Urinary bladder (tissue), 4 donors: ENCODE results near the gene CFAP299. TPM values are rescaled to one million over a fixed set of nuclear protein-coding genes. Genes with fewer than 3 reads are reported as not detected.

Experiments used
- DNase-seq: peaks from one replicate; pipeline ENCODE4 v3.0.0-alpha.2; 2015; ENCODE audit errors: extremely low spot score
- H3K27ac ChIP-seq: one replicate; pipeline ENCODE4 v1.5.1; 2013; ENCODE audit warnings: low read depth, mild to moderate bottlenecking, moderate library complexity
- H3K36me3 ChIP-seq: one replicate; pipeline ENCODE4 v1.6.1; 2013; ENCODE audit warnings: mild to moderate bottlenecking, moderate library complexity; ENCODE audit not compliant: insufficient read depth
- H3K4me1 ChIP-seq: one replicate; pipeline ENCODE4 v1.6.1; 2013; ENCODE audit warnings: mild to moderate bottlenecking, moderate library complexity; ENCODE audit not compliant: insufficient read depth
- H3K4me3 ChIP-seq: one replicate; pipeline ENCODE4 v1.5.1; 2013; ENCODE audit warnings: low read depth, low read length
- WGBS: extraction: QIAGEN DNeasy Blood & Tissue Kit; methylation state at CpG from one replicate; pipeline ENCODE4 v1.1.7; 2013; 5-methylcytosine and 5-hydroxymethylcytosine counted together
- polyA plus RNA-seq: library from polyadenylated mRNA; stranded (reverse); fragments of 200-250 nt; gene quantifications from one replicate; pipeline ENCODE4 v1.2.3, GENCODE V29; 2013
- total RNA-seq: library from RNA; depleted of rRNA; stranded (reverse); fragments of >200 nt; gene quantifications from one replicate; pipeline ENCODE4 v1.2.3, GENCODE V29; 2014
- donor health status: healthy with polysubstance abuse.
- donor health status: healthy.

CFAP299 gene
- total and polyA plus RNA-seq, 2 donors = not detected

GRCh38 chr4:80452768-80453167 lies 117.2 kb downstream of the CFAP299 start:
- H3K36me3 ChIP-seq = no peaks in the 10 kb centered on the region
- H3K4me1 ChIP-seq = no peaks in the 10 kb centered on the region
- no peak overlapping the region for H3K27ac ChIP-seq
- 66% methylated on average over 4 of the region's 4 CpGs for WGBS
- no peak for DNase-seq
- H3K4me3 ChIP-seq = no peak overlapping the region

- Histone ChIP-seq H3K4me1 (no peaks in the 10 kb centered on the region), H3K27ac (no peak overlapping the region), H3K36me3 (no peaks in the 10 kb centered on the region), H3K4me3 (no peak overlapping the region)
- no peak for DNase-seq
- 89% methylated on average over 2 of the region's 2 CpGs for WGBS
Observed at GRCh38 chr4:80454040-80454439, 118.5 kb downstream of the CFAP299 start.

DNA sequence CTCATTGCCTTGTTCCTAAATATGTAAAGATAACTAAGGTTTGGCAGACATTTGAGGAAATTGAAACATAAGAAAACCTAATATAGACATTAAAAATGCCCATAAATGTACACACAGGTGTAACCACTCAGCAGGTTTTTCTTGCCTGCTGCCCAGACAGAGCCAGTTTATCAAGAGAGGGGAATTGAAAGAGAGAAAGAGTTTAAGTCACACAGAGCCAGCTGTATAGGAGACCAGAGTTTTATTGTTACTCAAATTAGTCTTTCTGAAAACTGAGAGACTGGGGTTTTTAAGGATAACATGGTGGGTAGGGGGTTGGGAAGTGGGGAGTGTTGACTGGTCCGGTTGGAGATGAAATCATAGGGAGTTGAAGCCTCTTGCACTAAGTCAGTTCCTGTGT lies 119.0 kb downstream of the CFAP299 start:
- Histone ChIP-seq H3K4me3 (no peak overlapping the region), H3K4me1 (no peaks in the 10 kb centered on the region), H3K36me3 (no peaks in the 10 kb centered on the region), H3K27ac (no peak overlapping the region)
- no peak for DNase-seq
- 72% methylated on average over 1 of the region's 1 CpG for WGBS

DNA sequence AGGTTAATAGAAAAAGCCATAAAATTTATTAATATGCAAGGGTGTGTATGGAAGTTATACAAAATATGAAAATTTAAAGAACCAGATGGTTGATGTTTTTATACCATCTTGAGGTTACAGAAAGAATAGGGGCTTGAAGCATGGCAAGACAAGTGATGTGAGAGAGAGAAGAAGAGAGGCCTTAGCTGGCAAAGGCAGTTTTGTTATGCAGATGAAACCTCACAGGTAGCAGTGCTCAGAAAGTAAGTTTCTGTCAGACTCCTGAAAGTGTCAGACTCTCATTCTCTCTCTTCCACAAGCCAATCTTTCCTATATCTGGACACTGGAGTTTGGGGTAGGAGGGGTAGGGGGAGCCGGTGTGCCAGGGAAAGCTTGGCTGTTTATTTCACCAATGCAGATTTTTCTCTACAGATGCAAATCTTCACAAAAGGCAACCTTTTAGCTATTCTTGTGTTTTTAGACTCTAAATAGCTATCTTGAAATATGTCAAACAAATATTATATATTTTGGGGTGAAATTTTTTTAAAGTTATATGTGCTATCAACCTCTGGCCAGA lies 124.5 kb downstream of the CFAP299 start:
- no peaks in the 10 kb centered on the region for H3K36me3 ChIP-seq
- 76% methylated on average over 1 of the region's 1 CpG for WGBS
- no peak overlapping the region for H3K4me3 ChIP-seq
- no peak overlapping the region for H3K27ac ChIP-seq
- H3K4me1 ChIP-seq = no peaks in the 10 kb centered on the region
- no peak for DNase-seq

DNA sequence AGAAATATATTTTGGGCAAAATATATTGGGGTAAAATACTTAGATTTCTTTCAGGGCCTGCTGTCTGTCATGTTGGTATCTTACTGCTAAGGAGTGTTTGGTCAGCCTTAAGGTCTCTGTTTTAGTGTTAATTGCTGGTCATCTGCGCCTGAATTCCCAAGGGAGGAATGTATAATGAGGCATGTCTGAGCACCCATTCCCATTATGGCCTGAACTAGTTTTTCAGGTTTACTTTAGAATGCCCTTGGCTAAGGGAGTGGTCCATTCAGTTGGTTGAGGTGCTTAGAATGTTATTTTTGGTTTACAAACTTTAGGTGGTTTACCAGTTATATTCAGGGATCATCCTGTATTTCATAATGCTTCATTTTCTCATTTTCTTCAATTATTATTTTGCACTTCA lies 125.9 kb downstream of the CFAP299 start:
- DNase-seq = no peak
- 73% methylated on average over 1 of the region's 1 CpG for WGBS
- no peaks in the 10 kb centered on the region for H3K36me3 ChIP-seq

DNA sequence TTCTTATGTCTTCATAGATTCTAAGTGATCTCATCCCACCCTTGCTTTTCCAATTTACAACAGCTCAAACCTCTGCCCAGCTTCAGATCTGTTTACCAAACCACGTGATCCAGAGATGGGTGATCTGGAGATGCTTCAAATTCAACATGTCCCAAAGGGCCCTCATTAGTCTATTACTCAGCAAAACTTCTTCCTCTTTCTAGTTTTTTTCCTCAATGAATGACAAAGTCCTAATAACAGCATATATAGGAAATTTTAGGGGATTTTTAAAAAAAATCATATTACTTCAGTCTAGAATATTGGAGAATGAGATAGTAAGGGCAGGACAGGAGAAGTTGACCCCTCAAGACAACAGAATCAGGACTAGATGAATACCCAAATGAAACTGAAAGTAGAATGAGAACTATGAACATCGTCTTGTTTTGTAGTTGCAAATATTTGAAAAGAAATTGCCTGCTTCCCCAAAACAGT lies 127.1 kb downstream of the CFAP299 start:
- H3K36me3 ChIP-seq = no peaks in the 10 kb centered on the region
- no peak overlapping the region for H3K27ac ChIP-seq
- 52% methylated on average over 2 of the region's 2 CpGs for WGBS
- no peak for DNase-seq
- H3K4me3 ChIP-seq = no peak overlapping the region
- no peaks in the 10 kb centered on the region for H3K4me1 ChIP-seq

More for the DNA sequence above, 125.9 kb downstream of the CFAP299 start:
- Histone ChIP-seq H3K4me3 (no peak overlapping the region), H3K4me1 (no peaks in the 10 kb centered on the region), H3K27ac (no peak overlapping the region)

GRCh38 chr4:80463509-80463908 lies 128.0 kb downstream of the CFAP299 start:
- Histone ChIP-seq H3K36me3 (no peaks in the 10 kb centered on the region), H3K4me3 (no peak overlapping the region), H3K4me1 (no peaks in the 10 kb centered on the region), H3K27ac (no peak overlapping the region)
- no peak for DNase-seq
- 68% methylated on average over 4 of the region's 4 CpGs for whole genome bisulfite sequencing

DNA sequence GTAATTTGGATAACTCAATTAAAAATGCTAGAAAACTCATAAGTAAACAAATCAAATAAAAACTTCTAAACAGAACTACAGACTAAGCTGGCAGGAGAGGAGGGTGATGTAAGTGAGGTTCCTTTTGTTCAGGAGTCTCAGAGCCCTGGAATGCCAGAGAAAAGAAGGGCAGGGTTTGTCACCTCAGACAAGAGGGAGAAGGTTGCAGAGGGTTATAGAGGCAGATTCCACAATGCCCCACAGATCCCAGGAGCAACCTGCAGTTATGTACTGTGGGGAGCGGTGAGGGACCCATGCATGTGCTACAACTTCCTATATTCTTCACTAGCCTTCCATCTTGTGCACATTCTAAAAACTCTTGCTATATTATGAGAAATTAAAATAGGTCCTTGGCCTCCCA lies 129.7 kb downstream of the CFAP299 start:
- no peak overlapping the region for H3K27ac ChIP-seq
- no peak overlapping the region for H3K4me3 ChIP-seq
- no peaks in the 10 kb centered on the region for H3K4me1 ChIP-seq
- DNase-seq = no peak
- WGBS = 100% methylated on average over 1 of the region's 1 CpG
- H3K36me3 ChIP-seq = no peaks in the 10 kb centered on the region

DNA sequence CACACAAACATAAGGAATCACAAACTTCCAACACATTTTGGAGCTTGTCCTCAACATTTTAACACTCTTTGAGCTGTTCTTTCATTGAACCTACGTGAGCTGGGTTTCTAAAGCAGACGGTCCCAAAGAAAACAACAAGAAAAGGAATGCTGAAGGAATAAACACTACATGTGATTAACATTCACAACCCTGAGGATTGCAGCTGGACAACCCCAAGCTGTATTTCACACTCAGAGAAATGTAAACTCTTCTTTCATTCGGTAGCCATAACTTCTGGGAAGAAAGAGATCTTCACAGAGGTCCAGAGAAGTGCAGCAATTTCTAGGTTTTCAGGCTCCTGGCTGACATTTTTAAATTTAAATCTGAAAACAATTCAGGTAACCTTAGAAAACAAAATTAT lies 130.2 kb downstream of the CFAP299 start:
- WGBS = 52% methylated on average over 3 of the region's 3 CpGs
- no peaks in the 10 kb centered on the region for H3K4me1 ChIP-seq
- DNase-seq = no peak
- H3K4me3 ChIP-seq = no peak overlapping the region
- no peak overlapping the region for H3K27ac ChIP-seq
- no peaks in the 10 kb centered on the region for H3K36me3 ChIP-seq

- no peaks in the 10 kb centered on the region for H3K4me1 ChIP-seq
- WGBS = 90% methylated on average over 1 of the region's 1 CpG
- no peak overlapping the region for H3K27ac ChIP-seq
Observed at GRCh38 chr4:80466618-80467017, 131.1 kb downstream of the CFAP299 start.

DNA sequence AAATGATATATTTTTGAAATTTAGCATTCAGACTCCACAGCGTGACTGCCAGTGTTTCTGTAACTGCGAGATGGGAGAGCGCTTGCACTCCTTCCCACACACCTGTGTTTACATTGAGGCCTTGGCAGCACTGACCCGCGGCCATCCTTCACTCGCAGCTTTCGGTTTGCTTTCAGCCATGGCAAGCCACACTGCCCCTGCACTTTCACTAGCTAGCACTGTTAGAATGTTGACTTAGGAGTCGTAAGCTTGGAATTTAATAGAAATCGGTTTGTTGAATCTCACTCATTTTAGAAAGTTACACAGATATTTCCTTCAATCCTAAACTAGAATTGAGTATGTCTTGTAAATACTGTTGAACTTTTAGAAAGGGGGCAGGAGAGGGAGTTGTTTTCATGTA lies 136.2 kb downstream of the CFAP299 start:
- no peak for DNase-seq
- H3K4me1 ChIP-seq = no peaks in the 10 kb centered on the region
- H3K4me3 ChIP-seq = no peak overlapping the region
- WGBS = 18% methylated on average over 9 of the region's 9 CpGs
- no peaks in the 10 kb centered on the region for H3K36me3 ChIP-seq
- H3K27ac ChIP-seq = no peak overlapping the region

More at GRCh38 chr4:80466618-80467017, 131.1 kb downstream of the CFAP299 start:
- H3K4me3 ChIP-seq = no peak overlapping the region
- DNase-seq = no peak
- H3K36me3 ChIP-seq = no peaks in the 10 kb centered on the region

- no peaks in the 10 kb centered on the region for H3K4me1 ChIP-seq
- DNase-seq = no peak
- H3K36me3 ChIP-seq = no peaks in the 10 kb centered on the region
- 99% methylated on average over 2 of the region's 2 CpGs for WGBS
- H3K4me3 ChIP-seq = no peak overlapping the region
- no peak overlapping the region for H3K27ac ChIP-seq
Observed at GRCh38 chr4:80475236-80475635, 139.7 kb downstream of the CFAP299 start.

- Histone ChIP-seq H3K27ac (no peak overlapping the region), H3K36me3 (no peaks in the 10 kb centered on the region), H3K4me3 (no peak overlapping the region), H3K4me1 (no peaks in the 10 kb centered on the region)
- DNase-seq = no peak
- WGBS = 66% methylated on average over 3 of the region's 3 CpGs
Observed at GRCh38 chr4:80475798-80476197, 140.3 kb downstream of the CFAP299 start.

GRCh38 chr4:80484712-80485111 lies 149.2 kb downstream of the CFAP299 start:
- Histone ChIP-seq H3K36me3 (no peaks in the 10 kb centered on the region), H3K4me1 (no peaks in the 10 kb centered on the region), H3K4me3 (no peak overlapping the region), H3K27ac (no peak overlapping the region)
- whole genome bisulfite sequencing = 80% methylated on average over 2 of the region's 2 CpGs
- DNase-seq = no peak

DNA sequence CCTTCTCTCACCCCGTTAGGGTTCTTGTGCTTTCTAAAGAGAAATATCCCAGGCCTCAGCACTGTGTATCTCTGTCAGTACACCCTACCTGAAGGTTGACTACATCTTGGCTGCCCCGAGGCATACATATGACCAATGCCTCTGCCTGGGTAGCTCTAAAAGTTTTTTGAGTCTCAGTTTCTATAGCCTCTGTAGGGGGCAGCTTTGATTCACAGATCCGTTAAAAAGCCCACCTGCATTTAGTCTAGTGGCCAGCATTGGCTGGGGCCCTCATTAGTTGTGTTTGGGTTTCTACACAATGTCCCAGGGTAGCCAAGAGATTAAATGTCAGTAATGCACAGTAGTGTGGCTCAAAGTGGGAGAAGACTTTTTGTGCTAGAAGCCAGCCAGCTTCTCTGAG lies 151.1 kb downstream of the CFAP299 start:
- Histone ChIP-seq H3K27ac (no peak overlapping the region), H3K4me3 (no peak overlapping the region), H3K4me1 (no peaks in the 10 kb centered on the region), H3K36me3 (no peaks in the 10 kb centered on the region)
- WGBS = 69% methylated on average over 3 of the region's 3 CpGs
- DNase-seq = no peak
